MM.1S (cell line): Measurements from ENCODE around the gene PROKR2.

Source experiments
- DNase-seq: peaks from one replicate; pipeline ENCODE4 v3.0.0-alpha.2; 2015
- H2AFZ ChIP-seq: fragments of 300-600 bp; sonication (generic); 2 replicates; pipeline ENCODE4 v1.6.0; 2016; ENCODE audit warnings: antibody characterized with exemption, low read length
- H3F3A ChIP-seq: fragments of 300-600 bp; sonication (generic); 2 replicates; pipeline ENCODE4 v1.6.1; 2016; ENCODE audit warnings: mild to moderate bottlenecking, antibody characterized with exemption, low read length, moderate library complexity, mixed read lengths; ENCODE audit not compliant: insufficient read depth
- H3K27ac ChIP-seq: fragments of 300-600 bp; sonication (generic); 2 replicates; pipeline ENCODE4 v1.5.1; 2016; ENCODE audit warnings: mild to moderate bottlenecking, low read length
- H3K27me3 ChIP-seq: fragments of 300-600 bp; sonication (generic); replicated peaks from 2 replicates; pipeline ENCODE4 v1.6.0; 2016; ENCODE audit warnings: low read length; ENCODE audit not compliant: insufficient read depth
- H3K36me3 ChIP-seq: fragments of 300-600 bp; sonication (generic); replicated peaks from 2 replicates; pipeline ENCODE4 v1.6.1; 2016; ENCODE audit warnings: mild to moderate bottlenecking, low read length, mixed read lengths; ENCODE audit not compliant: insufficient read depth
- H3K4me1 ChIP-seq: fragments of 300-600 bp; sonication (generic); 2 replicates; pipeline ENCODE4 v1.6.1; 2016; ENCODE audit warnings: low read length, mixed read lengths
- H3K4me2 ChIP-seq: fragments of 300-600 bp; sonication (generic); 2 replicates; pipeline ENCODE4 v1.6.0; 2016; ENCODE audit warnings: low read depth, low read length
- H3K4me3 ChIP-seq: fragments of 300-600 bp; sonication (generic); 2 replicates; pipeline ENCODE4 v1.5.1; 2016; ENCODE audit warnings: low read length, mixed read lengths
- H3K79me2 ChIP-seq: fragments of 300-600 bp; sonication (generic); 2 replicates; pipeline ENCODE4 v1.6.1; 2016; ENCODE audit warnings: mixed run types, low read length, mixed read lengths
- H3K9ac ChIP-seq: fragments of 300-600 bp; sonication (generic); 2 replicates; pipeline ENCODE4 v1.6.1; 2016; ENCODE audit warnings: low read length, mixed read lengths
- H3K9me2 ChIP-seq: fragments of 300-600 bp; sonication (generic); replicated peaks from 2 replicates; pipeline ENCODE4 v1.6.1; 2016; ENCODE audit warnings: mild to moderate bottlenecking, low read length, mixed read lengths; ENCODE audit not compliant: insufficient read depth
- H3K9me3 ChIP-seq: fragments of 300-600 bp; sonication (generic); replicated peaks from 2 replicates; pipeline ENCODE4 v1.6.1; 2016; ENCODE audit warnings: mild to moderate bottlenecking, low read length, mixed read lengths; ENCODE audit not compliant: insufficient read depth
- H4K20me1 ChIP-seq: fragments of 300-600 bp; sonication (generic); 2 replicates; pipeline ENCODE4 v1.6.1; 2016; ENCODE audit warnings: mild to moderate bottlenecking, low read length, moderate library complexity, mixed read lengths; ENCODE audit not compliant: insufficient read depth
- CTCF ChIP-seq: fragments of 300-600 bp; sonication (generic); IDR thresholded peaks from 2 replicates; pipeline ENCODE4 v1.5.1; 2016; ENCODE audit warnings: antibody characterized with exemption, low read length, mixed read lengths
- EZH2 ChIP-seq: fragments of 300-600 bp; sonication (generic); optimal IDR thresholded peaks from 2 replicates; pipeline ENCODE3; 2017; ENCODE audit warnings: low read depth, mild to moderate bottlenecking, antibody characterized with exemption, low read length, mixed read lengths
- EZH2phosphoT487 ChIP-seq: fragments of 300-600 bp; sonication (generic); IDR thresholded peaks from 2 replicates; pipeline ENCODE4 v1.6.1; 2018; ENCODE audit warnings: antibody characterized with exemption, low read length

Gene PROKR2

GRCh38 chr20:5297280-5298004, 19.3 kb downstream of the PROKR2 start:
- no peak for TF ChIP-seq CTCF
- no peak for TF ChIP-seq EZH2
- TF ChIP-seq EZH2phosphoT487: no peak
- Histone ChIP-seq H3K4me2 (no peak overlapping the region), H3K27me3 (no peaks in the 10 kb centered on the region), H3K79me2 (no peaks in the 10 kb centered on the region), H3K27ac (no peak overlapping the region), H3K9me2 (no peaks in the 10 kb centered on the region), H3K9ac (no peak overlapping the region), H3F3A (no peaks in the 10 kb centered on the region), H4K20me1 (no peaks in the 10 kb centered on the region), H3K4me3 (no peak overlapping the region), H3K36me3 (no peaks in the 10 kb centered on the region), H2AFZ (no peak overlapping the region), H3K4me1 (no peaks in the 10 kb centered on the region), H3K9me3 (no peaks in the 10 kb centered on the region)
- no peak for DNase-seq

GRCh38 chr20:5290596-5290995, 26.2 kb downstream of the PROKR2 start:
- Histone ChIP-seq H3K4me2 (no peak overlapping the region), H3K4me3 (no peak overlapping the region), H4K20me1 (no peaks in the 10 kb centered on the region), H3F3A (no peaks in the 10 kb centered on the region), H3K27me3 (no peaks in the 10 kb centered on the region), H3K9me3 (no peaks in the 10 kb centered on the region), H3K4me1 (no peaks in the 10 kb centered on the region), H3K27ac (no peak overlapping the region), H3K9ac (no peak overlapping the region), H3K79me2 (no peaks in the 10 kb centered on the region), H3K36me3 (no peaks in the 10 kb centered on the region), H2AFZ (no peak overlapping the region), H3K9me2 (no peaks in the 10 kb centered on the region)
- no peak for DNase-seq
- no peak for TF ChIP-seq CTCF
- TF ChIP-seq EZH2: no peak
- TF ChIP-seq EZH2phosphoT487: no peak

- Histone ChIP-seq H3K9ac (no peak overlapping the region), H3F3A (no peaks in the 10 kb centered on the region), H3K27ac (no peak overlapping the region), H3K27me3 (no peaks in the 10 kb centered on the region), H3K4me1 (no peaks in the 10 kb centered on the region), H3K36me3 (no peaks in the 10 kb centered on the region), H4K20me1 (no peaks in the 10 kb centered on the region), H3K79me2 (no peaks in the 10 kb centered on the region), H3K4me2 (no peak overlapping the region), H2AFZ (no peak overlapping the region), H3K9me2 (no peaks in the 10 kb centered on the region), H3K9me3 (no peaks in the 10 kb centered on the region), H3K4me3 (no peak overlapping the region)
- no peak for TF ChIP-seq EZH2phosphoT487
- no peak for TF ChIP-seq CTCF
- TF ChIP-seq EZH2: no peak
- DNase-seq: no peak
Observed at GRCh38 chr20:5282561-5282960, 34.2 kb downstream of the PROKR2 start.
